BE2C (cell line): ENCODE results near the gene POLR1E.

Experiments
- DNase-seq: peaks from one replicate; pipeline ENCODE4 v3.0.0-alpha.2; 2020
- H3K27me3 ChIP-seq: fragments of 250-450 bp; sonication (Bioruptor Pico); 2 replicates; pipeline ENCODE4 v1.5.1; 2020; ENCODE audit warnings: mild to moderate bottlenecking
- H3K36me3 ChIP-seq: fragments of 250-450 bp; sonication (Bioruptor Pico); 2 replicates; pipeline ENCODE4 v1.5.1; 2020; ENCODE audit warnings: mild to moderate bottlenecking
- H3K4me1 ChIP-seq: fragments of 250-450 bp; sonication (Bioruptor Pico); 2 replicates; pipeline ENCODE4 v1.5.1; 2020
- H3K4me3 ChIP-seq: 2 replicates; pipeline ENCODE4 v1.5.1; 2011; ENCODE audit warnings: low read depth, low read length
- H3K9me3 ChIP-seq: fragments of 250-450 bp; sonication (Bioruptor Pico); 2 replicates; pipeline ENCODE4 v1.5.1; 2020
- CTCF ChIP-seq: IDR thresholded peaks from 2 replicates; pipeline ENCODE4 v1.5.1; 2012; ENCODE audit warnings: mild to moderate bottlenecking, low read depth, low read length

The POLR1E gene

GRCh38 chr9:37534901-37535300 is 49.2 kb downstream of the POLR1E start:
- no peak for DNase-seq
- H3K4me1 ChIP-seq = no peaks in the 10 kb centered on the region
- no peak for TF ChIP-seq CTCF

GRCh38 chr9:37538099-37538498 is 52.4 kb downstream of the POLR1E start:
- DNase-seq = no peak
- H3K36me3 ChIP-seq = peaks cover 57% of the 10 kb centered on the region
- no peak for TF ChIP-seq CTCF
- no peaks in the 10 kb centered on the region for H3K4me1 ChIP-seq
- H3K9me3 ChIP-seq = no peaks in the 10 kb centered on the region
- no peaks in the 10 kb centered on the region for H3K27me3 ChIP-seq
- no peak overlapping the region for H3K4me3 ChIP-seq

More at GRCh38 chr9:37534901-37535300, 49.2 kb downstream of the POLR1E start:
- Histone ChIP-seq H3K27me3 (no peaks in the 10 kb centered on the region), H3K4me3 (no peak overlapping the region), H3K9me3 (no peaks in the 10 kb centered on the region), H3K36me3 (peaks cover 50% of the 10 kb centered on the region)

GRCh38 chr9:37539634-37540033 is 53.9 kb downstream of the POLR1E start:
- Histone ChIP-seq H3K4me3 (no peak overlapping the region), H3K4me1 (no peaks in the 10 kb centered on the region), H3K9me3 (no peaks in the 10 kb centered on the region), H3K36me3 (peaks cover 61% of the 10 kb centered on the region), H3K27me3 (no peaks in the 10 kb centered on the region)
- no peak for DNase-seq
- no peak for TF ChIP-seq CTCF

GRCh38 chr9:37540634-37541033 is 54.9 kb downstream of the POLR1E start:
- H3K27me3 ChIP-seq = no peaks in the 10 kb centered on the region
- H3K4me3 ChIP-seq = no peak overlapping the region
- TF ChIP-seq CTCF = no peak
- DNase-seq = no peak
- H3K9me3 ChIP-seq = no peaks in the 10 kb centered on the region
- H3K4me1 ChIP-seq = no peaks in the 10 kb centered on the region
- H3K36me3 ChIP-seq = peaks cover 61% of the 10 kb centered on the region

- Histone ChIP-seq H3K4me1 (no peaks in the 10 kb centered on the region), H3K4me3 (no peak overlapping the region), H3K9me3 (no peaks in the 10 kb centered on the region), H3K27me3 (no peaks in the 10 kb centered on the region), H3K36me3 (peaks cover 55% of the 10 kb centered on the region)
- no peak for DNase-seq
- no peak for TF ChIP-seq CTCF
These were observed 55.7 kb downstream of the POLR1E start for GRCh38 chr9:37541465-37541864.

GRCh38 chr9:37542488-37542887 is 56.7 kb downstream of the POLR1E start:
- Histone ChIP-seq H3K36me3 (peaks cover 45% of the 10 kb centered on the region), H3K4me1 (no peaks in the 10 kb centered on the region), H3K9me3 (no peaks in the 10 kb centered on the region), H3K27me3 (no peaks in the 10 kb centered on the region), H3K4me3 (no peak overlapping the region)
- TF ChIP-seq CTCF = no peak
- no peak for DNase-seq
